ENCODE results near the gene MYO5B. TPM values are rescaled to one million over a fixed set of nuclear protein-coding genes. Genes with fewer than 3 reads are reported as not detected.

The MYO5B gene
- total RNA-seq, 4 donors from 2014 or later = 1.2 to 2.2 (median 1.3) TPM

DNA sequence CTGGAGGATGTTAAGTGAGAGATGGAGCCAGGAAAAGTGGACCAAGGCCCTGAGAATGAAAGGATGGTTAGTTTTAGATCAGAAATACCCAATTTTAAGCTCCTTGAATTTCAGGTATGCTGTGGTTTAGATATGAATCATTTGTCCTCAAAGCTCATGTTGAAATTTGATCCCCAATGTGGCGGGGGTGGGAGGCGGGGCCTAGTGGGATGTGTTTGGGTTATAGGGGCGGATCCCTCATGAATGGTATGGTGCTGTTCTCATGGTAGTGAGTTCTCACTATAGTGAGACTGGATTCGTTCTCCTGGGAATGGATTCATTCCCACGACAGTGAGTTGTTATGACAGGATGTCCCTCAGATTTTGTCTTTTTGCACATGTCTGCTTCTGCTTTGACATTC, 11.4 kb downstream of the MYO5B start:
- TF ChIP-seq CTCF (IDR thresholded peaks at IDR 0.05; ENCODE audit: low read depth) = no peak

GRCh38 chr18:50182511-50182910, 12.4 kb downstream of the MYO5B start:
- no peak for TF ChIP-seq CTCF (IDR thresholded peaks at IDR 0.05; ENCODE audit: low read depth)

DNA sequence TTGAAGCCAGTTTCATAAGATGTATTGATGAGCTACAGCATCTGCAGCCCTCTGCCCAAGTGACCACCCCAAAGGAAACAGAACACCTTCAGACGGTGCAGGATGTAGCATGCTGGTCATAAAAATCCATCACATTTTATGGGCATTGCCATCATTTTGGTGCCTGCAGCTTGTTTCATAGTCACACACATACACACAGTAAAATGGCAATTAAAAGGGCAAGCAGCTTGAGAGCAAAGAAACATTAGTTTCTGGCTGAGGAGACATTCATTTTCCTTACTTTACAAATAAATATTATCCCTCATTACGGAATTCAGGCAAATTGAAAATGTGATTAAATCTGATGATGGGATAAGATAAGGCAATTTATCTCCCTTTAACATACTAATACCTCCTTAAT, 13.4 kb downstream of the MYO5B start:
- TF ChIP-seq CTCF (IDR thresholded peaks at IDR 0.05; ENCODE audit: low read depth) = no peak

DNA sequence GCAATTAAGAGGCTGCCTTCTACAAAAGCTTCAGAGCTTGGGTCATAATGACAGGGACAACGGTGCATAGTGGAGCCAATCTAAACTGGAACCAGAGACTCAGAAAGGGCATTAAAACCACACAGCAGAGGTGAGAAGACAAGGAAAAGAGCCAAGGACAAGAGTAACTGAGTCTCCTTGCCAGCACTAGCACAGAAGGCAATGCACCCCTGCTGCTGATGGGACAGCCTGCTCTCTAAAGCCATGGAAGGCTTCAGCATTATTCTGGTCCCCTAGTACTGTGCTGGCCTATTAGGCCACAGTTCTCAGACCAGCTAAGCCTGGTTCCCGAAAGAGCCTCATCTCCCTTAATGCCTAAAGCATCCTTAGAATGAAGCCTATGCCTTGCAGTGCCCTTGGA, 15.5 kb downstream of the MYO5B start:
- TF ChIP-seq CTCF (IDR thresholded peaks at IDR 0.05; ENCODE audit: low read depth) = no peak

GRCh38 chr18:50177294-50177992, 17.5 kb downstream of the MYO5B start:
- TF ChIP-seq CTCF (IDR thresholded peaks at IDR 0.05; ENCODE audit: low read depth) = no peak

- no peak for TF ChIP-seq CTCF (IDR thresholded peaks at IDR 0.05; ENCODE audit: low read depth)
These were observed 22.6 kb downstream of the MYO5B start for GRCh38 chr18:50172367-50172766.

- no peak for TF ChIP-seq CTCF (IDR thresholded peaks at IDR 0.05; ENCODE audit: low read depth)
These were observed 23.5 kb downstream of the MYO5B start for GRCh38 chr18:50171406-50171805.

All from subcutaneous adipose tissue (tissue), 4 donors.